Activated CD4-positive, alpha-beta T cell treated with anti-CD3 and anti-CD28 coated beads, Interleukin-2, amount 50 U/mL, for 16 hours (primary cell): ENCODE measurements around the gene GCSAM.

Source experiments
- DNase-seq: peaks from one replicate; pipeline ENCODE4 v3.0.0-alpha.2; 2020

The GCSAM gene

DNA sequence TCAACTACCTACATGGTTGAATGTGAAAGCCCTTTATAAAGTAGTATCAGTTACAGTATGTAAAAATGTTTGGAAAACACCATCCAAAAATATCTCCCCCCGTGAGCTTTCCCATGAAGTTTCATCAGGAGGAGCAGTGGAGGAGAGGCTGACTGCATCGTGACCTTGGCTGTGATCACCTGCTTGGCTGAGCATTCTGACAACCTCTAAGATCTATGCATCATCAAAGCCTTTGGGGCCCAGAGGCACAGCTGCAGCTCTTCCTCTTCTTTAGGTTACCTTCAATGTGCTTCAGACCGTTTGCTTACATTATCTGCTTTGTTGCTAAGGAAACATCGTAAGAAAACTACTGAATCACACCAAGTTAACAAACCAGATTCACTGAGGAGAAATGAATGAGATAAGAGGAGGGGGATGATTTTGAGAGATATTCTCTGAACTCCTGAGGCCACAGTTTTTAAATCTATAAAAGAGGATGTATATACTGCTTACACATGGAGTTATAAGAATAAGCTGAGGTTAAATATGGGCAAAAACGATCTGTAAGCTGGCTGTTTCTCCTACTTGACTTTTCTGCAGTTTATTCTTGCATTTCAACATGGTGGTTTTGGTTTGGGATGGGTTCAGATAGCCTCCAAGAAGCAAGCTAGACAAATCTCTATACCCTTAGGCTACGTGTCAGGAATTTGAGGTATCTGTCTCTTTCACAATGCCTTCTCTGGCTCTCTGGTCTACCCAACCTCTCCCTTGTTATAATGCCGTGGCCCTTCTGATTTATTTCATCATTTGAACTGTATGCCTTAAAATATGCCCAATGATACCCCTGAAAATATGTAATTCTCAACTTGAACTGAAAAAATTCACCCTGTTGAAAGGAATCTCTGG, 4.0 kb downstream of the GCSAM start:
- peak; percentile 63 for DNase-seq

DNA sequence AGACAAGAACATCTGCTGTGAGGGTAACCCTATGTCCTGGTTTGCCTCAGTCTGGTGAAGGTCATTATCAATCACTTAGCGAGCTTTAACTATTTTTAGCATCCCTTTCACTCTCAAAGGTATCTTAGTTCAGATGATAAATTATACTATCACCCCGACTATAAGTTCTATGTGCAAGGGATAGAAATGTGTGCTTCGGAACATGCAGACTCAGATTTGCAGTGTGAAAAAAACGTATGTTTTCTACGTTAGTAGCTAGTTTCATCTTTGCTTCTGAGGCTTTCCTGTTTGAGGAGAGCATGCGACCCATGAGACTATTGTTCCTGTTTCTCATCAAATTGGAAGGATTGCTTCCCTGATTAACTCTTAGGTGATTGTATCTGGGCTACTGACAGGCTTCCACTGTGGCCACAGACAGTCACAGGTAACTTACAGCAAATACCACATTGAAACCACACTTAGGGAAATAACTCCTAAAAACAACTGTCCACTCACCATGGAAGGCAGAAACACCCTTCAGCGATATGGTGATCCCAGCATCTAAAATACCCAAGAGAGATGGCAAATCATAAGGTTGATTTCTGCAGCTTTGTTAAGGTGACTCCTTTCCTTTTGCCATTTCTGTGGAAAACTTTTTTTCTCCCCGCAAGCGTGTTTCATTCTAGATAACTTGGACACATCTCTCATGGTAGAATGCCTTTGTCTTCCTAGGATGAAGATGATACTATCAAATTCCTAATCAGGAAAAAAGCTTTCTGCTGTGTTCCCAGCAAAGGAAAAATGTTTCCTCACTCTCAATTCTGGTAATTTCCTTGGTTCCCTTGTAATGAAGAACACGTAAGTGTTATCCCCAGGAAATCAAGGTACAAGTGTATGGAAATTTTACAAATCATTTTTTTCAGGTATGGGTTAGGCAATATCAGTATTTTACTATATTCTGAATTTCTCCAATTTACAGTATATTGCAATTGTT, 5.2 kb downstream of the GCSAM start:
- peak; percentile 29 for DNase-seq

DNA sequence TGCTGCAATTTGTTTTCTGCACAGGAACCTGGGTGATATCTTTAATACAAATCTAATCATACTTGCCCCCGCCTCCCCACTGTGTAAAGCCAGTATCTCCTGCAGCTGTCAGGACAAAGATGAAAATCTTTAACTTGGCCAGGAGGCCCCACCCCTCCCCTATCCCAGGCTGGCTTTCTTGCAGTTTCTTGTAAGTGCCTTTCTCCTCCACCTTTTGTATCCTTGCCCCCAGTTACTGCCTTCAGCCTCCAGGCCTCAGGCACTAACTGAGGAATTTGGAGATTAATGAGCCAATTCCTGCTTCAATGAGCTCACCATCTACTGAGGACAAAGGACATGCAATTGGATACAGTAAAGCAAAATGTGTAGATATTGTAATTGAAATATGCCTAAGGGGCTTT, 6.5 kb downstream of the GCSAM start:
- DNase-seq: no peak

DNA sequence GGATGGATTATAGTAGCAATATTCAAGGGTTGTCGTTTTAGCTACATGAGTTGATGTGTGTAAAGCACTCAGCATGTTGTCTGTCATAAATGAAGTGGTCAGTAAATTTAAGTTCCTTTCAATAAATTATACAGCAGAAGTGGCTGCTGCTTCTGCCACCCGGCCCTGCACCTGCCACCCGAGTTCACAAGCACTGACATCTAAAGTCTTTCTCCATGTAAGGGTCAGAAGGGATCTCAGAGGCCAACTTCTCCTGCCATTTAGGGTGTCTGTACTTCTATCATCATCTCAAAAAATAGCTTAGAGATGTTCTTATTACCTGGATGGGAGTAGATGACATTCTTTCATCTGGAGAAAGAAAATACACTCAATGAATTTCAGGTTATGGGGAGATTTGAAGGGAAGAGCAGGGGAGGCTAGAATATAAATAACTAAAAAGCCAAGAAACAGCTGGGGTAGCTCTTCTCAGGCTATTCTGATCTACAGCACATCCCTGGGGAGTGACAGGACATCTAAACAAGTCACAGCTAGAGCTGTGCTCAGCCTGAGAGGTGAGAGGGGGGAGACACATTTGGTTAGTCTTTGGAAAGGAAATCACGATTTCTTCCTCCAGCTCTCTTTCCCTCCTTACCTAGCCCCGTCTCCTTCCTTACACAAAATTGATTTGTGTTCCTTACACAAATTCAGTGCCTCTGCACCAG, 8.0 kb downstream of the GCSAM start:
- no peak for DNase-seq

DNA sequence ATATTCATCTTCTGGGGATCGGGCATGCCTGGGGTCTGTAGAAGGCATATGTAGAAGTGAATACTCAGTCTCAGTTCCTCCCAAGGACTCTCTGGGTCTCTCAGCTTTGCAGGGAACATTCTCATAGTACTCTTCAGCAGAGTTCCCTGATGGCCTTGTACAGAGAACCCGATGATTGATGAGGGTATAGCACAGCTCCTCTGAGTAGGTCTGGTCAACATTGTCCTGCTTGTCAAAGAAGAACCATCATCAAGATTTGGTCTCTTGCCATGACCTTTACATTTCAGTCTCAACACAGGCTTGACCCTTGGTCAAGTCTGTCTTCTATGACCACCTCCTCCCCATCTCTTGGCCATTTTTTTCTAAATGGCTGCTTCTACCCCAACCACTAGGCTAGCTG, 9.5 kb downstream of the GCSAM start:
- no peak for DNase-seq

- no peak for DNase-seq
Observed at GRCh38 chr3:112122870-112123269, 10.2 kb downstream of the GCSAM start.

- DNase-seq: no peak
Observed at GRCh38 chr3:112121577-112122547, 11.2 kb downstream of the GCSAM start.

DNA sequence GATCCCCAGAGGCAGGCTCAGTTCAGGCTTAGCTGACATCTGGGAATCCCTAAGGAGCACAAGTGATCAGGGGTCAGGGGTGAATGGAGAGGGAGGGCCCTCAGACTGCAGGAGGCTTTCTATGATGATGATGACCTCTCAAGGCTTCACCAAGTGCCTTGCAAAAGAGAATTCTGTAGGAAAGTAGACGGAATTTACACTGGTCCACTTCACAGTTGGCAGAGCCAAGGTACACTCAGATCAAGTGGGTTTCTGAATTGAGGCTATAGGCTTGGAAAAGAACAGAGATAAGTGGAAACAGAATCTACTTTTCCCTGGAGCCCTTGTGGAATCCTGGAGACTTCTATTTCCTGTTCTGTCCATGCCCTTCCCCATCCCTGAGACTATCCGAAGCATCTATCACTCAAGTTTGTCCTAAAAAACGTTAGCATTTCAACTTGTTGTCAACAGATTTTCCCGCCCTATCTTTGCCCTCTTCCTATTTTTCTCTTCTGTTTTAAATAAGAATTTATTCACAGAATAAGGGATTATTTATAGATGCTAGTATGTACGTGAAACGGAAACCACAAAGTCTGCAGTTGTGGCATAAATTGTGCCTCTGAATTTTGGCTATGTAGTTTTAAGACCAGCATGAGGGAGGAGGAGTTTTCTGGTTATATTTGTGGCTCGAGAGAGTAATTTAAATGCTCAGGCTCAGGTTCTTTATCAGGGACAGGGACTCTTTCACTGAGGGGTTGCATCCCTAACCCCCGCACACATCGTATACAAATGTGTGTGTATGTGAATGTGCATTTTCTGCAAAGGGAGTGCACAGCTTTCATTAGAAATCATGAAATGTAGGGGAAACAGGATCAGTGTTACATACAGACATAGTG, 12.8 kb downstream of the GCSAM start:
- no peak for DNase-seq

DNA sequence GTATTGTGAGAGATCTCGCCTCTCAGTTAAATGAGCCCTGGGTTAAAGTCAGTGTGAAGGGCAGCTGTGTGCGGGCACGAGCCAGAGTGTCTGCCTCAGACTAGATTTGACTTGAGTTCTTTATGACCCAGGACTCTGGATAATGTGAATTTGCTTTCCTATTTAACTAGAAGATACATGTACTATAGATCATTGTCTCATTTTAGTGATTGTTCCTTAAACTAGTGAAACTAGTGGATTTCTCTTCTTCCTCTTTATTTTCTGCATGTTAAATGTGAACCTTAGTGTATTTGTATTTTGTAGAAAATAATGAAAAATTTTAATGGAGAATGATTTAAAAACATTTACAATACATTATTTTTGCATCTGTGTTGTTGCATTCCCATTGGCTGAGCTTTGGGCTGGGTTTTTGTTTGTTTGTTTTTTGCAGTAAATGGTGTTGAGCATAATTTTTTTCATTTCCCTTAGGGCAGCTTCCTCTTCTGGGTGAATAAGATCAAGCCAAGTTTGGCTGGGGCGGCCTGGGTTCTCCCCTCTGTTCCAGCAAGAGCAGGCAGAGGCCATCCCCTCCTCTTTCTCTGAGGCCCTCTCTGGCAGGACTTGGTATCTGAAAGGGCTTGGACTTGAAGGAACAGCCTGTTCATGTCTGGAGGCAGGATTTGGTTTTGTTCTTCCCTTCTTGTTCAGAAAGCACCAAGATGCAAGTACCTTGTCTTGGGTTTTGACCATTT, 15.0 kb downstream of the GCSAM start:
- no peak for DNase-seq

- no peak for DNase-seq
Observed at GRCh38 chr3:112117415-112117814, 15.6 kb downstream of the GCSAM start.

DNA sequence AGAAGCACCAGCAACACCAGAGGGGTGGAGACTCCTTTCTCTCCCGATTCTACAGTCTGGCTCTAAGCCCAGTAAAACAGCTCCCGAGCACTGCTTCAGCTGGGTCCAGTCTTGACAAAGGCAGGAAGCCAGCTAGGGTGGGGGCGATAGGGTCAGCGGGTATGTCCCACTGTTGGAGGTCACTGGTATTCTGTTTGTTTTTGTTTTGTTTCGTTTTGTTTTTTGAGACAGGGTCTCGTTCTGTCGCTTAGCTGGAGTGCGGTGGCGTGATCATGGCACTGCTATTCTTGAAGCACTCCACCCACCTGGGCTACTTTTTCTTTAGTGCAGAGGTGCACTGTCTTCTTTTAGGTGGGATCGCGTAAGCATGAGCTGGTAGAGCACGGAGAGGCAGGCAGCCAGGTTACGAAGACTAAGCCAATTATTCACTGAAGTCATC, 16.3 kb downstream of the GCSAM start:
- no peak for DNase-seq

GRCh38 chr3:112115806-112116383, 17.2 kb downstream of the GCSAM start:
- no peak for DNase-seq

- DNase-seq: no peak
Observed at GRCh38 chr3:112115161-112115739, 17.8 kb downstream of the GCSAM start.

- DNase-seq: no peak
Observed at GRCh38 chr3:112114576-112115160, 18.4 kb downstream of the GCSAM start.

DNA sequence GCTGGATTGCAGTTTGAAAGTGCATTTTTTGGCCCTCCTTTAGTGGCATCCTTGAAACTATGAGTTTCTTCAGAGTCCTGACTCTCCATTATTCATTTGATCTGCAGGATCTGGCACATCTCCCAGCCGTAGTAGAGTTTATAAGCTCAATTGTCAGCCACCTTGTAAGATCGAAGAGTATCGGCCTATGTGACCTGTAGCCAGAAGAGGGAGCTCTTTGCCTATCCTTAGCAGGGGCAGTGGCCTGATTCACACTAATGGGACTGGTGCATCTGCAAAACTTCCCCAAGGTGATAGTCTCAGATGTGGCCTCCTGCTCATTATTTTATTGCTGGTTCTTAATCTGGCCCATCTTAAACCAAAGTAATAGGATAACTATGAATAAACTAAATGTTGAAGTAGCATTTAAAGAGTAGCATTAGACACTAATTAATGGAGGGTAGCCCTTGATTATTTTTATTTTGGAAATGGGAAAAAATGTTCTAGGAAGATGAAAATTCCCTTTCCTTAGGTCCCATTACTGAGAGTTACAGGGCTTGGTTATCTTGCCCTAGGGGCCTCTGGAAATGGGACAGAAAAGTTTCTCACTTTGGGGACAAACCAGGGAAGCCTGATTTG, 21.2 kb downstream of the GCSAM start:
- peak; percentile 76 for DNase-seq

GRCh38 chr3:112109322-112109721, 23.7 kb downstream of the GCSAM start:
- no peak for DNase-seq

DNA sequence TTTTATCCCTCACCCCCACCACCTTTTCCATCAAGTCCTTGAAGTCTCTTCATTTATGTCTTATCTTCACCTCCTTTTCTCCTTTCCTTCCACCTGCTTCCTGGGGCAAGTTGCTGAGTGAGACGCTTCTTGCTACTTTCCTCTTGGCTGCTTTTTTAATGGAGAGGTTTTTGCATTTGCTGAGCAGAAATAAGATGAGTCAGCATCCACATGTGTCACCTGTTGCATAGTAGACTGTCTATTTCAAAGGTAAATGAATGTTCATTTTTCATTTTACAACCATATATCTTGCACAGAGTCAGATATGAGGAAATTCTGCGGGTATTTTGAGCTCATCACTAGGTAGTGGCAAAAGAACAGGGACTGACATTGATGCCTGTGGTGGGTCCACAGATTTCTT, 28.3 kb downstream of the GCSAM start:
- no peak for DNase-seq

DNA sequence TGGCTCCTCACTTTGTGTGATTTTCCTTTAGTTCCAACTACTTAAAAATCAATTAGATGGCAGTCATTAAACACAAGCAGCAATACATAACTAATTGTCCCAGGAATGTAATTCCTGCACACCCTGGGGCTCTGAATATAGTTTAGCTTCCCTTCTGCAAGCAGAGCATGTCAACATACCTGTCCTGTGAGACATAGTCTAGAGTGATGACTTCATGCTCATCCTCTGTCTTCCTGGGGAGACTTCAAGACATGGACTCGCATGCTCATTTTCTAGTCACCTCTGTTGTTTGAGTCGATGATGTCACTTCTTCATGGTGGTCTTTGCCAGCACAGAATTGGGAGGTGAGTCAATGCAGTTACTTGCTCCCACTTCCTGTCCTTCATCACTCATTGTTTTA, 31.1 kb downstream of the GCSAM start:
- DNase-seq: no peak
